Cardiac muscle cell (in vitro differentiated cells and primary cell): ENCODE results near the gene OPN1MW. TPM values are rescaled to one million over a fixed set of nuclear protein-coding genes. Genes with fewer than 3 reads are reported as not detected.
"Not testable (repeated sequence)": the region's sequence is repeated elsewhere in the genome, so short reads cannot be mapped to it uniquely, and the experiment has no call there.

Source experiments
- DNase-seq, 2 donors: peaks; one replicate each; pipeline versions ENCODE4 v3.0.0 to v3.0.0-alpha.2; 2010 to 2017; ENCODE audit warnings: low read depth in 1 of 2, low spot score in 1 of 2
- H3K27ac ChIP-seq: fragments of 200-600 bp; sonication (generic); 2 replicates; pipeline ENCODE4 v1.5.1; 2016
- H3K27me3 ChIP-seq: fragments of 200-600 bp; sonication (generic); 2 replicates; pipeline ENCODE4 v1.6.0; 2016; ENCODE audit warnings: control low read depth
- H3K36me3 ChIP-seq: fragments of 200-600 bp; sonication (generic); 2 replicates; pipeline ENCODE4 v1.5.1; 2016; ENCODE audit warnings: control low read depth
- H3K4me1 ChIP-seq: fragments of 200-600 bp; sonication (generic); 2 replicates; pipeline ENCODE4 v1.8.1; 2017; ENCODE audit warnings: low read depth, mild to moderate bottlenecking, mixed run types
- H3K4me3 ChIP-seq: fragments of 200-600 bp; sonication (generic); 2 replicates; pipeline ENCODE4 v1.5.1; 2016; ENCODE audit warnings: mild to moderate bottlenecking
- H3K9me3 ChIP-seq: fragments of 200-600 bp; sonication (generic); 2 replicates; pipeline ENCODE4 v1.5.1; 2017; ENCODE audit warnings: low read depth, mild to moderate bottlenecking, control low read depth
- CTCF ChIP-seq: IDR thresholded peaks from 2 replicates; pipeline ENCODE4 v1.5.1; 2012; ENCODE audit warnings: low read depth, mild to moderate bottlenecking, low read length
- polyA plus RNA-seq: library from polyadenylated mRNA; unstranded; fragments of >200 nt; fragmentation: Nextera tagmentation; extraction: Ambion mirVana; gene quantifications from 2 replicates; pipeline ENCODE4 v1.2.1, GENCODE V29; 2016
- total RNA-seq: library from RNA; depleted of rRNA; stranded (reverse); fragments of >200 nt; gene quantifications from 2 replicates; pipeline ENCODE4 v1.2.3, GENCODE V29; 2016

OPN1MW gene
- total and polyA plus RNA-seq, 2 experiments from 2014 or later, result not detected

GRCh38 chrX:154142386-154142785, 40.0 kb upstream of the OPN1MW start:
- no peaks in the 10 kb centered on the region for H3K9me3 ChIP-seq
- no peaks in the 10 kb centered on the region for H3K27me3 ChIP-seq
- TF ChIP-seq CTCF, result no peak
- no peaks in the 10 kb centered on the region for H3K4me1 ChIP-seq
- H3K27ac ChIP-seq, result no peak overlapping the region
- DNase-seq, result no peak
- no peaks in the 10 kb centered on the region for H3K36me3 ChIP-seq
- H3K4me3 ChIP-seq, result no peak overlapping the region

- Histone ChIP-seq H3K9me3 (no peaks in the 10 kb centered on the region), H3K36me3 (no peaks in the 10 kb centered on the region), H3K4me3 (no peak overlapping the region), H3K27ac (no peak overlapping the region), H3K4me1 (no peaks in the 10 kb centered on the region), H3K27me3 (no peaks in the 10 kb centered on the region)
- TF ChIP-seq CTCF, result no peak
- no peak for DNase-seq
Measured at GRCh38 chrX:154142950-154143745, 39.2 kb upstream of the OPN1MW start.

- DNase-seq, H3K4me3 ChIP-seq, H3K4me1 ChIP-seq, H3K9me3 ChIP-seq, H3K36me3 ChIP-seq, H3K27me3 ChIP-seq, H3K27ac ChIP-seq: not testable (repeated sequence)
Measured at GRCh38 chrX:154144010-154144409, 38.4 kb upstream of the OPN1MW start, which contains the start of gene OPN1LW. Gene OPN1LW, plus strand, starts transcription at chrX:154144243. Its CDS starts 41 bp downstream, at chrX:154144284.

GRCh38 chrX:154151030-154151429, 31.4 kb upstream of the OPN1MW start:
- not testable (repeated sequence) for H3K36me3 ChIP-seq, H3K27me3 ChIP-seq, DNase-seq, H3K27ac ChIP-seq, H3K4me1 ChIP-seq, H3K9me3 ChIP-seq, H3K4me3 ChIP-seq

- H3K36me3 ChIP-seq, DNase-seq, H3K27me3 ChIP-seq: not testable (repeated sequence)
Measured at GRCh38 chrX:154156221-154156620, 26.2 kb upstream of the OPN1MW start.

GRCh38 chrX:154157207-154157606, 25.2 kb upstream of the OPN1MW start:
- not testable (repeated sequence) for H3K27me3 ChIP-seq, H3K4me1 ChIP-seq, H3K36me3 ChIP-seq, H3K9me3 ChIP-seq, H3K4me3 ChIP-seq, DNase-seq, H3K27ac ChIP-seq

More at GRCh38 chrX:154156221-154156620, 26.2 kb upstream of the OPN1MW start:
- not testable (repeated sequence) for H3K9me3 ChIP-seq, H3K4me3 ChIP-seq, H3K4me1 ChIP-seq, H3K27ac ChIP-seq

- H3K27me3 ChIP-seq, DNase-seq, H3K36me3 ChIP-seq, H3K4me3 ChIP-seq, H3K27ac ChIP-seq, H3K4me1 ChIP-seq, H3K9me3 ChIP-seq: not testable (repeated sequence)
Measured at GRCh38 chrX:154159345-154159744, 23.1 kb upstream of the OPN1MW start.

GRCh38 chrX:154164902-154165301, 17.5 kb upstream of the OPN1MW start:
- DNase-seq, H3K27ac ChIP-seq, H3K27me3 ChIP-seq, H3K4me3 ChIP-seq, H3K4me1 ChIP-seq, H3K9me3 ChIP-seq, H3K36me3 ChIP-seq: not testable (repeated sequence)

- H3K9me3 ChIP-seq, H3K27me3 ChIP-seq, H3K4me1 ChIP-seq, H3K36me3 ChIP-seq, DNase-seq, H3K27ac ChIP-seq, H3K4me3 ChIP-seq: not testable (repeated sequence)
Measured at GRCh38 chrX:154168384-154168783, 14.0 kb upstream of the OPN1MW start.

- DNase-seq, H3K9me3 ChIP-seq, H3K4me3 ChIP-seq, H3K27ac ChIP-seq, H3K4me1 ChIP-seq, H3K27me3 ChIP-seq, H3K36me3 ChIP-seq: not testable (repeated sequence)
Measured at GRCh38 chrX:154172535-154172943, 9.9 kb upstream of the OPN1MW start.

GRCh38 chrX:154174356-154174755, 8.0 kb upstream of the OPN1MW start:
- not testable (repeated sequence) for H3K4me1 ChIP-seq, H3K27ac ChIP-seq, H3K36me3 ChIP-seq, H3K4me3 ChIP-seq, H3K9me3 ChIP-seq, DNase-seq, H3K27me3 ChIP-seq

- not testable (repeated sequence) for H3K27ac ChIP-seq
Measured at GRCh38 chrX:154183794-154184193, 1.4 kb downstream of the OPN1MW start.

More at GRCh38 chrX:154183794-154184193, 1.4 kb downstream of the OPN1MW start:
- H3K4me3 ChIP-seq, H3K4me1 ChIP-seq, H3K36me3 ChIP-seq, H3K27me3 ChIP-seq, DNase-seq, H3K9me3 ChIP-seq: not testable (repeated sequence)
